ENCODE data around the gene OSBPL9.

- TF ChIP-seq, protein P1, sequence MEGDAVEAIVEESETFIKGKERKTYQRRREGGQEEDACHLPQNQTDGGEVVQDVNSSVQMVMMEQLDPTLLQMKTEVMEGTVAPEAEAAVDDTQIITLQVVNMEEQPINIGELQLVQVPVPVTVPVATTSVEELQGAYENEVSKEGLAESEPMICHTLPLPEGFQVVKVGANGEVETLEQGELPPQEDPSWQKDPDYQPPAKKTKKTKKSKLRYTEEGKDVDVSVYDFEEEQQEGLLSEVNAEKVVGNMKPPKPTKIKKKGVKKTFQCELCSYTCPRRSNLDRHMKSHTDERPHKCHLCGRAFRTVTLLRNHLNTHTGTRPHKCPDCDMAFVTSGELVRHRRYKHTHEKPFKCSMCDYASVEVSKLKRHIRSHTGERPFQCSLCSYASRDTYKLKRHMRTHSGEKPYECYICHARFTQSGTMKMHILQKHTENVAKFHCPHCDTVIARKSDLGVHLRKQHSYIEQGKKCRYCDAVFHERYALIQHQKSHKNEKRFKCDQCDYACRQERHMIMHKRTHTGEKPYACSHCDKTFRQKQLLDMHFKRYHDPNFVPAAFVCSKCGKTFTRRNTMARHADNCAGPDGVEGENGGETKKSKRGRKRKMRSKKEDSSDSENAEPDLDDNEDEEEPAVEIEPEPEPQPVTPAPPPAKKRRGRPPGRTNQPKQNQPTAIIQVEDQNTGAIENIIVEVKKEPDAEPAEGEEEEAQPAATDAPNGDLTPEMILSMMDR (IDR thresholded peaks at IDR 0.05 in 4 of 5, conservative IDR thresholded peaks at IDR 0.05 in 1 of 5), result no peak
- TF ChIP-seq POLR2A (IDR thresholded peaks at IDR 0.05), result no peak
Observed at GRCh38 chr1:51629918-51630317, 13.0 kb downstream of the OSBPL9 start.
